A673 (cell line): ENCODE data around the gene PCDHA12. TPM values are rescaled to one million over a fixed set of nuclear protein-coding genes. Genes with fewer than 3 reads are reported as not detected.
A peak's percentile ranks its signal among the peaks of the same experiment; 100 is the strongest.

Experiments
- BruUV-seq: library from RNA; stranded (reverse); fragments of 400-500 nt; replicated peaks from 2 replicates; lab custom pipeline; 2021; lab: Mats Ljungman, UMichigan
- CTCF ChIA-PET: fragments of 300-600 bp; sonication (Branson Sonifier 250); formaldehyde crosslinking; loops from one replicate; lab custom pipeline; 2022; ENCODE audit warnings: antibody characterized with exemption; lab: Charles Lee
- POLR2A ChIA-PET: fragments of 300-600 bp; sonication (Branson Sonifier 250); formaldehyde crosslinking; loops from one replicate; lab custom pipeline; 2022; ENCODE audit warnings: antibody characterized with exemption; ENCODE audit not compliant: low non-redundant PET; lab: Charles Lee
- DNase-seq: peaks from one replicate; pipeline ENCODE4 v3.0.0-alpha.2; 2015; ENCODE audit warnings: low spot score
- H3K27ac ChIP-seq: fragments of 200-600 bp; sonication (generic); 2 replicates; pipeline ENCODE4 v1.5.1; 2016; ENCODE audit warnings: mixed run types, low read depth, mild to moderate bottlenecking, mixed read lengths, antibody characterized with exemption, low read length; ENCODE audit not compliant: poor library complexity, severe bottlenecking
- H3K27me3 ChIP-seq: fragments of 200-600 bp; sonication (generic); replicated peaks from 2 replicates; pipeline ENCODE4 v1.6.1; 2017; ENCODE audit warnings: mixed run types, low read depth, mild to moderate bottlenecking, mixed read lengths, antibody characterized with exemption, low read length; ENCODE audit not compliant: insufficient read depth, poor library complexity
- H3K36me3 ChIP-seq: fragments of 200-600 bp; sonication (generic); 2 replicates; pipeline ENCODE4 v1.6.1; 2016; ENCODE audit warnings: mixed run types, mild to moderate bottlenecking, mixed read lengths, antibody characterized with exemption, low read length; ENCODE audit not compliant: insufficient read depth, poor library complexity, severe bottlenecking
- H3K4me1 ChIP-seq: fragments of 200-600 bp; sonication (generic); 2 replicates; pipeline ENCODE4 v1.6.1; 2017; ENCODE audit warnings: mixed run types, mild to moderate bottlenecking, mixed read lengths, antibody characterized with exemption, low read length; ENCODE audit not compliant: insufficient read depth, poor library complexity, severe bottlenecking
- H3K4me3 ChIP-seq: fragments of 200-600 bp; sonication (generic); 2 replicates; pipeline ENCODE4 v1.5.1; 2016; ENCODE audit warnings: low read depth, mixed run types, mild to moderate bottlenecking, mixed read lengths, low read length; ENCODE audit not compliant: poor library complexity, severe bottlenecking
- H3K9me3 ChIP-seq: fragments of 200-600 bp; sonication (generic); 2 replicates; pipeline ENCODE4 v1.6.1; 2016; ENCODE audit warnings: mixed run types, low read depth, mild to moderate bottlenecking, mixed read lengths, antibody characterized with exemption, low read length; ENCODE audit not compliant: poor library complexity, severe bottlenecking
- EZH2 ChIP-seq: fragments of 200-600 bp; sonication (generic); IDR thresholded peaks from 2 replicates; pipeline ENCODE4 v1.6.1; 2017; ENCODE audit warnings: borderline replicate concordance, low read depth, mild to moderate bottlenecking, mixed read lengths, antibody characterized with exemption, low read length; ENCODE audit not compliant: poor library complexity, severe bottlenecking
- intact Hi-C: fragments of 100-400 bp; cut with micrococcal nuclease; formaldehyde crosslinking; loops from one replicate; pipeline ENCODE4 v1.10.0; 2022; ENCODE audit not compliant: unreplicated experiment
- total RNA-seq: library from RNA; stranded (reverse); gene quantifications from 2 replicates; pipeline ENCODE4 v1.2.3, GENCODE V29; 2021
- TF ChIP-seq, protein P1 (sequence below): fragments of 300-800, 200-600 bp; sonication (generic); conservative IDR thresholded peaks from 2 replicates; pipeline ENCODE4 v1.5.1; 2017; ENCODE audit warnings: low read depth, mild to moderate bottlenecking, antibody characterized with exemption, low read length, moderate library complexity, mixed read lengths

The PCDHA12 gene
- total RNA-seq, 1 experiment from 2014 or later = 10.7 TPM

DNA sequence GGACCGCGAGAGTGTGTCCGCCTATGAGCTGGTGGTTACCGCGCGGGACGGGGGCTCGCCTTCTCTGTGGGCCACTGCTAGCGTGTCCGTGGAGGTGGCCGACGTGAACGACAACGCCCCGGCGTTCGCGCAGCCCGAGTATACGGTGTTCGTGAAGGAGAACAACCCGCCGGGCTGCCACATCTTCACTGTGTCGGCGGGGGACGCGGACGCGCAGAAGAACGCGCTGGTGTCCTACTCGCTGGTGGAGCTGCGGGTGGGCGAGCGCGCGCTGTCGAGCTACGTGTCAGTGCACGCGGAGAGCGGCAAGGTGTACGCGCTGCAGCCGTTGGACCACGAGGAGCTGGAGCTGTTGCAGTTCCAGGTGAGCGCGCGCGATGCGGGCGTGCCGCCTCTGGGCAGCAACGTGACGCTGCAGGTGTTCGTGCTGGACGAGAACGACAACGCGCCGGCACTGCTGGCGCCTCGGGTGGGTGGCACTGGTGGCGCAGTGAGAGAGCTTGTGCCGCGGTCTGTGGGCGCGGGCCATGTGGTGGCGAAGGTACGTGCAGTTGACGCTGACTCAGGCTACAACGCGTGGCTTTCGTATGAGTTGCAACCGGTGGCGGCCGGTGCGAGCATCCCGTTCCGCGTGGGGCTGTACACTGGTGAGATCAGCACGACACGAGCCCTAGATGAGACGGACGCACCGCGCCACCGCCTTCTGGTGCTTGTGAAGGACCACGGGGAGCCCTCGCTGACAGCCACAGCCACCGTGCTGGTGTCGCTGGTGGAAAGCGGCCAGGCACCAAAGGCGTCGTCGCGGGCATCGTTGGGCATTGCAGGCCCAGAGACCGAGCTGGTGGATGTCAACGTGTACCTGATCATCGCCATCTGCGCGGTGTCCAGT lies 39.2 kb upstream of the PCDHA12 start:
- H3K27ac ChIP-seq = no peak overlapping the region
- intact Hi-C loops = no loop called here
- H3K4me3 ChIP-seq = no peak overlapping the region
- no peak for DNase-seq
- H3K36me3 ChIP-seq = no peaks in the 10 kb centered on the region
- peaks cover 11% of the 10 kb centered on the region for H3K9me3 ChIP-seq
- H3K27me3 ChIP-seq = no peaks in the 10 kb centered on the region
- POLR2A ChIA-PET = no interaction called here
- H3K4me1 ChIP-seq = no peaks in the 10 kb centered on the region
- CTCF ChIA-PET = no interaction called here
- BruUV-seq = no TSS peak
- no peak for TF ChIP-seq EZH2

DNA sequence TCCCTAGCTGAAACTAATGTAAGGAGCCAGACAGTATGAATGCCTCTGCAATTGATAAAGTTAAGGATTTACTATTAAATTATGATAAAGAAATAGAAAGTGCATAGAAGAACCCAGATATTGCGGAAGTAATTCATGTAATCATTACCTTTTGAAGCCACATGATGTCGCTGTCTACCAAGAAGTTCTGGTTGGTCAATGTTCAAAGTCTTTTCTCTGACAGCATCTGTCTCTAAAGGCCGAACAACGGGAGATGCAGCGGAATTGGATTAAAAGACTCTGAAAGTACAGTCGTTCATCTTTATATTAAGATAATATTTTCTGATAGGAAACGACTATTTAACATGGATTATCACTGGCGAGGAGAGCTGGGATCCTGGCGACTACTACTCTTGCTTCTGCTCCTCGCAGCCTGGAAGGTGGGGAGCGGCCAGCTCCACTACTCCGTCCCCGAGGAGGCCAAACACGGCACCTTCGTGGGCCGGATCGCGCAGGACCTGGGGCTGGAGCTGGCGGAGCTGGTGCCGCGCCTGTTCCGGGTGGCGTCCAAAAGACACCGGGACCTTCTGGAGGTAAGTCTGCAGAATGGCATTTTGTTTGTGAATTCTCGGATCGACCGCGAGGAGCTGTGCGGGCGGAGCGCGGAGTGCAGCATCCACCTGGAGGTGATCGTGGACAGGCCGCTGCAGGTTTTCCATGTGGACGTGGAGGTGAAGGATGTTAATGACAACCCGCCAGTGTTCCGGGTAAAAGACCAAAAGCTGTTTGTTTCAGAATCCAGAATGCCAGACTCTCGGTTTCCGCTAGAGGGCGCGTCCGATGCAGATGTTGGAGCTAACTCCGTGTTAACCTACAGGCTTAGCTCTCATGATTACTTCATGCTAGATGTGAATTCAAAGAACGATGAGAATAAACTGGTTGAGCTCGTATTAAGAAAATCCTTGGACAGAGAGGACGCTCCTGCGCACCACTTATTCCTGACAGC lies 33.8 kb upstream of the PCDHA12 start, which contains the start of gene PCDHA8:
TSS of gene PCDHA8 (plus strand) at position 210 of the 985 bp plus-strand sequence. CDS start at position 345, 135 bp downstream.
- Histone ChIP-seq H3K4me1 (no peaks in the 10 kb centered on the region), H3K36me3 (no peaks in the 10 kb centered on the region), H3K9me3 (no peaks in the 10 kb centered on the region), H3K4me3 (peak within 1 kb of the TSS; percentile 52), H3K27ac (no peak within 1 kb of the TSS), H3K27me3 (no peaks in the 10 kb centered on the region)
- intact Hi-C loops = no loop called here
- TF ChIP-seq EZH2 = no peak
- TF ChIP-seq, protein P1, sequence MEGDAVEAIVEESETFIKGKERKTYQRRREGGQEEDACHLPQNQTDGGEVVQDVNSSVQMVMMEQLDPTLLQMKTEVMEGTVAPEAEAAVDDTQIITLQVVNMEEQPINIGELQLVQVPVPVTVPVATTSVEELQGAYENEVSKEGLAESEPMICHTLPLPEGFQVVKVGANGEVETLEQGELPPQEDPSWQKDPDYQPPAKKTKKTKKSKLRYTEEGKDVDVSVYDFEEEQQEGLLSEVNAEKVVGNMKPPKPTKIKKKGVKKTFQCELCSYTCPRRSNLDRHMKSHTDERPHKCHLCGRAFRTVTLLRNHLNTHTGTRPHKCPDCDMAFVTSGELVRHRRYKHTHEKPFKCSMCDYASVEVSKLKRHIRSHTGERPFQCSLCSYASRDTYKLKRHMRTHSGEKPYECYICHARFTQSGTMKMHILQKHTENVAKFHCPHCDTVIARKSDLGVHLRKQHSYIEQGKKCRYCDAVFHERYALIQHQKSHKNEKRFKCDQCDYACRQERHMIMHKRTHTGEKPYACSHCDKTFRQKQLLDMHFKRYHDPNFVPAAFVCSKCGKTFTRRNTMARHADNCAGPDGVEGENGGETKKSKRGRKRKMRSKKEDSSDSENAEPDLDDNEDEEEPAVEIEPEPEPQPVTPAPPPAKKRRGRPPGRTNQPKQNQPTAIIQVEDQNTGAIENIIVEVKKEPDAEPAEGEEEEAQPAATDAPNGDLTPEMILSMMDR = peak; percentile 71
- no TSS peak for BruUV-seq
- CTCF ChIA-PET = interaction anchor here (0.6 to 1.8 kb wide), 12 partner anchors 10 to 199 kb away, joined by 3 to 13 read pairs (median 4); partner anchors contain the start of genes PCDHA10, PCDHA12, PCDHA13 and PCDHA5
- DNase-seq = peak; percentile 76
- POLR2A ChIA-PET = interaction anchor here (0.6 kb wide), 1 partner anchor 232 kb away, joined by 3 read pairs; no protein-coding TSS in a partner anchor

DNA sequence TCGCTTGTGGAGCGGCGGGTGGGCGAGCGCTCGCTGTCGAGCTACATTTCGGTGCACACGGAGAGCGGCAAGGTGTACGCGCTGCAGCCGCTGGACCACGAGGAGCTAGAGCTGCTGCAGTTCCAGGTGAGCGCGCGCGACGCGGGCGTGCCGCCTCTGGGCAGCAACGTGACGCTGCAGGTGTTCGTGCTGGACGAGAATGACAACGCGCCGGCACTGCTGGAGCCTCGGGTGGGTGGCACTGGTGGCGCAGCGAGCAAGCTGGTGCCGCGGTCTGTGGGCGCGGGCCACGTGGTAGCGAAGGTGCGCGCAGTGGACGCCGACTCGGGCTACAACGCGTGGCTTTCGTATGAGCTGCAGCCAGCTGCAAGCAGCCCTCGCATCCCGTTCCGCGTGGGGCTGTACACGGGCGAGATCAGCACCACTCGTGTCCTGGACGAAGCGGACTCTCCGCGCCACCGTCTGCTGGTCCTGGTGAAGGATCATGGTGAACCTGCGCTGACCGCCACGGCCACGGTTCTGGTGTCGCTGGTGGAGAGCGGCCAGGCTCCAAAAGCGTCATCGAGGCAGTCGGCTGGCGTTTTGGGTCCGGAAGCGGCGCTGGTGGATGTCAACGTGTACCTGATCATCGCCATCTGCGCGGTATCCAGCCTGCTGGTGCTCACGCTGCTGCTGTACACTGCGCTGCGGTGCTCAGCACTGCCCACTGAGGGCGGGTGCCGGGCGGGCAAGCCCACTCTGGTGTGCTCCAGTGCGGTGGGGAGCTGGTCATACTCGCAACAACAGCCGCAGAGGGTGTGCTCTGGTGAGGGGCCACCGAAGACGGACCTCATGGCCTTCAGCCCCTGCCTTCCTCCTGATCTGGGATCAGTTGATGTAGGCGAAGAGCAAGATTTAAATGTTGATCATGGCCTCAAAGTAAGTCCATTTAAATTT lies 32.0 kb upstream of the PCDHA12 start:
- TF ChIP-seq, protein P1 = no peak
- TF ChIP-seq EZH2 = no peak
- no peak for DNase-seq
- ChIA-PET POLR2A (no interaction called here), CTCF (no interaction called here)
- Histone ChIP-seq H3K4me1 (no peaks in the 10 kb centered on the region), H3K27me3 (no peaks in the 10 kb centered on the region), H3K27ac (no peak overlapping the region), H3K36me3 (no peaks in the 10 kb centered on the region), H3K4me3 (no peak overlapping the region), H3K9me3 (no peaks in the 10 kb centered on the region)
- BruUV-seq = no TSS peak
- intact Hi-C loops = no loop called here
